GM19238 (cell line): ENCODE data around the gene ADAMTSL1.

Experiments used
- DNase-seq: peaks from one replicate; pipeline ENCODE4 v3.0.0; 2011; ENCODE audit warnings: low spot score; ENCODE audit not compliant: insufficient read length

Gene ADAMTSL1

GRCh38 chr9:18810581-18810980 lies 336.6 kb downstream of the ADAMTSL1 start:
- no peak for DNase-seq

- no peak for DNase-seq
Measured at GRCh38 chr9:18811171-18811570, 337.2 kb downstream of the ADAMTSL1 start.

GRCh38 chr9:18819418-18819817 lies 345.5 kb downstream of the ADAMTSL1 start:
- DNase-seq, result no peak

DNA sequence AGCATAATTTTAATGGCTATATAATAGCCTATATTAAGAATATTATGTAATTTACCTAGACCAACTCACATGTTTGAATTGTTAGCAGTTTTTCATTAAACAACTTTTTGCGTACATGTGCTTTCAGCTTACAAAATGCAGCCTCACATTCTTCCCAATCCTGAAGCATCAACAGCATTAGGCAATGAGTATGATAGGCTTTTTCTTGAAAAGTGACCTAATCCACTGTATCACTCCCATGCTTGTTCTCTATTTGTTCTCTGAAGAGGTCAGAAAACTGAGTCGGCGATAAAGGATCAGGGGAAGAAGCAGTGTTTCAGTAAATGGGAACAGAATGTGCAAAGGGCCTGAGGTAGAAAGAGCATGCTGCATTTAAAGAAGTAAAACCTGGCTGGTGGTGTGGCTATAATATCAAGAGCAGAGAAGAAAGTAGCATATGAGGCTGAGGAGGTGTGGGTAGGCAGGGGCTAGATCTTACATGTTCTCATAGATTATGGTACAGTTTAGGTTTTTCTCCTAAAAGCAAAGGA lies 346.7 kb downstream of the ADAMTSL1 start:
- no peak for DNase-seq

- DNase-seq, result no peak
Measured at GRCh38 chr9:18821788-18822187, 347.8 kb downstream of the ADAMTSL1 start.

- DNase-seq, result no peak
Measured at GRCh38 chr9:18822850-18823249, 348.9 kb downstream of the ADAMTSL1 start.

- DNase-seq, result no peak
Measured at GRCh38 chr9:18824095-18824666, 350.2 kb downstream of the ADAMTSL1 start.

DNA sequence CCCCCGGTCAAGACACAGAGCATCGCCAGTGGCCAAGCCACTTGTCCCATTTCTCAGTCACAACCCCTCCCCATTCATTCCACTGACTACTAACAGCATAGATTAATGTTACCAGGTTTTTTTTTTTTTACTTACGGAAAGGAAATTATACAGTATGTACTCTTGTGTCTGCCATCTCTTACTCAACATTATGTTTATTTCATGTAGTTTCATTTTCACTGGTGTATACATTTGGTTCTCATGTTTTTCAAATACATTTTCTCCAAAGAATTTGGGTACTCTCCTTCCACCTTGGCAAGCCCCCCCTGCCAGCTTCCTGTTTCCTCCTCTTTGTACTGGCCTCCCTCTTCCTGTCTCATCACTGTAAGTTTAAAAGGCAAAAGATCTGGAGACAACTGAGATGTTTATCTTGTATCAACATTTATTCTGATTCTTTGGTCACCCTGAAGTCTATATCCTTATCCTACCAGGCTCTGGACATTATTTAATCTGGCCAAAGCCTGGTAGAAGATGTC lies 351.8 kb downstream of the ADAMTSL1 start:
- DNase-seq, result no peak

DNA sequence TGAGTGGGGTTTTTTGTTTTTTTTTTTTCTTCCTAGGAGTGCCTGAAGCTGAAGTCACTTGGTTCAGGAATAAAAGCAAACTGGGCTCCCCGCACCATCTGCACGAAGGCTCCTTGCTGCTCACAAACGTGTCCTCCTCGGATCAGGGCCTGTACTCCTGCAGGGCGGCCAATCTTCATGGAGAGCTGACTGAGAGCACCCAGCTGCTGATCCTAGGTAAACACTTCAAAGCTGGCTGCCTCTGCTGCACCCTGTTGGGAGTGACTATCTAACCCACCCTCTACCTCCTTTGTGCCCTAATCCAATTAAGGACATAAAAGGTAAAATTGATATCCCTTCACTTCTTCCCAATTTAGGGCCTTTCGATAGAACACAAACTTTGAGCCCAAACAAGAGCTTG lies 352.3 kb downstream of the ADAMTSL1 start:
- no peak for DNase-seq

DNA sequence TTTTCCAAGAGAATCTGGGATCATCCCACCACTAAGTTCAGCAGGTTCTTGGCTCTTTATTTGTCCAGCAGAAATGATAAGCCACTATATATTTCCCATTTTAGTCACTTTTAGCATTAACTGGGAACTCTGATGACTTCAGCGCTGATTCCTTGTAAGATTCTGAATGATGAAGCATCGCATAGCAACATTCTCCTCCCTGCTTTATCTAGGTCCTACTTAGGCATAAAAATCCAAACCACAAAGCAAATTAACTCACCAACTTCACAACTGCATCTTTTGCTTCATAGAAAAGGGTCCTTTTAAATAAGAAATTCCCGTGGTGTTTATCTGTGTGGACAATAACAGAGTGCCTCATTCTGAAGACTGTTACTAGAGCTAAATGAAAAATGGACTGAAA lies 355.1 kb downstream of the ADAMTSL1 start:
- DNase-seq, result no peak

GRCh38 chr9:18829873-18830272 lies 355.9 kb downstream of the ADAMTSL1 start:
- DNase-seq, result no peak

- DNase-seq, result no peak
Measured at GRCh38 chr9:18834740-18835361, 360.9 kb downstream of the ADAMTSL1 start.

- no peak for DNase-seq
Measured at GRCh38 chr9:18837402-18837801, 363.4 kb downstream of the ADAMTSL1 start.

DNA sequence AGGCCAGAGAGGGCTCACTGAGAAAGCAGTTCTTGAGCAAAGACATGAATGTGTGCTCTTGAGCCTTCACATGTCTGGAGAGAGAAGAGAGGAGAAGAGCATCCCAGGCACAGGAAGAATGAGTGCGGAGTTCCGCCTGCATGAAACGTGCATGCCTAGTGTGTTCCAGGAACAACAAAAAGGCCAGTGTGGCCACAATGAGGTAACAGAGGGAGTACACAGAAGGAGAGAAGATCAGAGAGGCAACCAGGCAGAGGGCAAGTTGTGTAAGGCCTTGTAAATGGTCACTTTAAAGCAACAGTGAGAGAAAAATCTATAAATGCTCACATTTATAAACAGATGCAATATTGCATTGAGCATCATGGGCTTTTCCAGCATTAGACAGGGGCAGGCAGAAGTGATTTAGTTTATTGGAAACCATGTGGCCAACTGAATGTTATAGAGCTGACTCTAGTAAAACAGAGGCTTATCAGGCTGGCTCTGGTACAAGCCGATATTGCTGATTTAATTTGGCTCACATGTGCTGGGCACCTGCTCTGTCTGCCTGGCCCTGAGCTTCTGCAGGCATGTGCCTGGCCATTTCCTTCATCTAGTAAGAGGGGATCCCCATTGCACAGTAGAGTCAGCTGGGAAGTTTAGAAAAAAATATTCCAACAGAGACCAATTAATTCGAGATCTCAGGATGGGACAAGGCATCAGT lies 373.8 kb downstream of the ADAMTSL1 start:
- DNase-seq, result no peak

- DNase-seq, result no peak
Measured at GRCh38 chr9:18848657-18849056, 374.7 kb downstream of the ADAMTSL1 start.

GRCh38 chr9:18849270-18849669 lies 375.3 kb downstream of the ADAMTSL1 start:
- DNase-seq, result no peak

- no peak for DNase-seq
Measured at GRCh38 chr9:18849890-18850677, 376.1 kb downstream of the ADAMTSL1 start.

DNA sequence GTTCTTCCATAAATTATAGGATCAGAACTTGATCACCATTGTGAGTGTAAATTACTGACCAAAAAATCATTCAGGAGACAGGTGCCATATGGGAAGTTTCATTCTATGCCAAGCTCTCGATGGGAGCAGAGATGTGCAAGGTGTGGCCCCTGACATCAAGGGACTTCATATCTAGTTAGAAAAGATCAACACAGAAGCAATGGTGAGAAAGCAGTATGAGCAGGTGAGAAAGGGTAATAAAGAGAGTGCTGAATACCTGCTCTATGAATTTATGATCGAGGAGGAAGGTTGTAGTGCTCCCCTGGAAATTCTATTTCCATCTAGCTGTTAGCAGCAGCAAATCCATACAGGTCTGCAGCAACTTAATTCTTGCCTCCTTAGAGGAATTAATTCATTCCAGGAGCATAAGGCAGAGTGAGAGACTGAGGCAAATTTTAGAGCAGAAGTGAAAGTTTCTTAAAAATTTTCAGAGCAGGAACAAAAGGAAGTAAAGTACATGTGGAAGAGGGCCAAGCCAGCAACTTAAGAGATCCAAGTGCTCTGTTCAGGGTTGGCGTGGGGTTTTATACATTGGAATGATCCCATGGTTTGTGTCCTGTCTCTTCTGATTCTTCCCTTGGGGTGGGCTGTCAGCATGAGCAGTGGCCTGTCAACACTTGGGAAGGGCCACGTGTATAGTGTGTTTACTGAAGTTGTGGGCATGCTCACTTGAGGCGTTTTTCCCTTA lies 377.3 kb downstream of the ADAMTSL1 start:
- no peak for DNase-seq

DNA sequence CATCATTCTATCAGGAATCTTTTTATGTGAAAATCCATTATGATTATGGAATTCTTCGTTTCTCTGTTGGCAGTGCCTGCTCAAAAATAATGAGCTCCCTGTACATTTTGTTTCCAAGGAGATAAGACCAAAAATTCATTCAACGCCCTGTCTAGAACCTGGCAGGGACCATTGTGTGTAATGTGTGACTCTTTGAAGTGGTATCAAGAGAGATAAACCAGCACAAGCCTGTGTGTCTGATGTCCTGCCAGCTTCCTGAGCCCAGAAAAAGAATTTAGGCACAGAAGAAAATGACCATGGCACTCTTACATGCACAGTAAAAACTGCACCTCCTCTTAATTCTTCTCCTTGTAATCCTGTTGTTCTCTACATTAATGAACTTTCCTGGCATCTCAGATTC lies 381.7 kb downstream of the ADAMTSL1 start:
- no peak for DNase-seq

DNA sequence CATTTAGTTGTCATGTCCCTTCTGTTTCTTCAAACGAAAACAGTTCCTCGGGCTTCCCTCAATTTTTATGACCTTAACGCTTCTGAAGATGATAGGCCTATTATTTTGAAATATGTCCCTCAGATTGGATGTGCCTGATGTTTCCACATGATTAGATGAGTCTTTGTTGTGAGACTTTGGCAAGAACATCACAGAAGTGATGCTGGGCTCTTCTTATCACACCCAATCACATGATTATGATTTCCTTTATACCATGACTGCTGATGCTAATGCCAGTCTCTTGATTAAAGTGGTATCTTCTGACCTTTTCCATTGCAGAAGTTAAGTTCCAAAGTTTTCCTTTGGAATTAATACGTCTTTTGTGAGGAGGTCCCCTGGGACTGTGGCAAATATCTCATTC lies 383.4 kb downstream of the ADAMTSL1 start:
- DNase-seq, result no peak

GRCh38 chr9:18857769-18858168 lies 383.8 kb downstream of the ADAMTSL1 start:
- DNase-seq, result no peak
